H1 (cell line): ENCODE measurements around the gene DFFA.

ENCODE experiments used
- ATF2 ChIP-seq: IDR thresholded peaks from 2 replicates; pipeline ENCODE4 v1.6.1; 2012; ENCODE audit warnings: low read length, inconsistent platforms
- CEBPB ChIP-seq: IDR thresholded peaks from 2 replicates; pipeline ENCODE4 v1.6.1; 2012; ENCODE audit warnings: low read depth, low read length
- CTCF ChIP-seq, 3 experiments: IDR thresholded peaks; 1 replicate in 2 of 3; 2 replicates in 1 of 3; pipeline versions ENCODE4 v1.5.1 to v1.6.1; 2011; ENCODE audit warnings: low read length in 3 of 3, mild to moderate bottlenecking in 3 of 3, inconsistent platforms in 2 of 3, low read depth in 1 of 3, moderate library complexity in 1 of 3; ENCODE audit not compliant: insufficient read depth in 1 of 3; ENCODE audit errors: control extremely low read depth in 1 of 3
- EGR1 ChIP-seq: IDR thresholded peaks from 2 replicates; pipeline ENCODE4 v1.6.1; 2011; ENCODE audit warnings: low read depth, low read length, borderline replicate concordance
- GABPA ChIP-seq: IDR thresholded peaks from 2 replicates; pipeline ENCODE4 v1.6.1; 2011; ENCODE audit warnings: mild to moderate bottlenecking, low read length, moderate library complexity, borderline replicate concordance; ENCODE audit not compliant: insufficient read depth
- HDAC2 ChIP-seq, 2 experiments: fragments of 300-600 bp in 1 of 2; sonication (generic) in 1 of 2; IDR thresholded peaks; 2 replicates each; pipeline ENCODE4 v1.6.1; 2011 to 2012; ENCODE audit warnings: low read depth in 2 of 2, low read length in 2 of 2, mild to moderate bottlenecking in 2 of 2, moderate library complexity in 2 of 2, borderline replicate concordance in 1 of 2, inconsistent platforms in 1 of 2
- MAX ChIP-seq: IDR thresholded peaks from 2 replicates; pipeline ENCODE4 v1.6.1; 2012; ENCODE audit warnings: inconsistent platforms
- POLR2A ChIP-seq, 2 experiments: IDR thresholded peaks; 1 replicate in 1 of 2; 2 replicates in 1 of 2; pipeline ENCODE4 v1.6.1; 2011; ENCODE audit warnings: low read depth in 2 of 2, low read length in 2 of 2, mild to moderate bottlenecking in 2 of 2; ENCODE audit errors: control extremely low read depth in 1 of 2
- POLR2AphosphoS5 ChIP-seq: IDR thresholded peaks from 2 replicates; pipeline ENCODE4 v1.6.1; 2011; ENCODE audit warnings: low read depth, low read length
- RAD21 ChIP-seq, 2 experiments: IDR thresholded peaks in 1 of 2; conservative IDR thresholded peaks in 1 of 2; 2 replicates each; pipeline ENCODE4 v1.6.1; 2011; ENCODE audit warnings: low read depth in 2 of 2, low read length in 2 of 2, improper control_type of control experiment in 1 of 2, inconsistent platforms in 1 of 2, mild to moderate bottlenecking in 1 of 2, moderate library complexity in 1 of 2
- SP2 ChIP-seq: IDR thresholded peaks from 2 replicates; pipeline ENCODE4 v1.6.1; 2012; ENCODE audit warnings: mild to moderate bottlenecking, low read length, inconsistent platforms
- TAF1 ChIP-seq: IDR thresholded peaks from 2 replicates; pipeline ENCODE4 v1.6.1; 2011; ENCODE audit warnings: mild to moderate bottlenecking, low read depth, low read length

DNA sequence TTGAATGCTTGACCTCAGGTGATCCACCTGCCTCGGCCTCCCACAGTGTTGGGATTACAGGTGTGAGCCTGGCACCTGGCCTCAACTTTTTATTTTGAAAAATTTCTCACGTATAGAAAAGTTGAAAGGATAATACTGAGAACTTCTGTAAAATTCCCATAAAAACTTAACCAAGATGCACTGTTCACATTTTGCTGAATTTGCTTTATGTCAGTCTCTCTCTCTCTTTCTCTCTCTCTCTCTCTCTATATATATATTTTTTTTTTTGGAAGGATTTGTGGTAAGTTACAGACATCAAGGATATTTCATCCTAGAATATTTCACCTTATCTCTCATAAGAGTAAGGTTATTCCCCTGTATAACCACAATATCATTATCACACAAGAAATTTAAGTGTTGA is 8.3 kb upstream of the DFFA start:
- TF ChIP-seq RAD21 (IDR thresholded peaks at IDR 0.05 in 1 of 2, conservative IDR thresholded peaks at IDR 0.05 in 1 of 2; ENCODE audit: low read depth in 2 of 2, low read length in 2 of 2): no peak
- TF ChIP-seq CTCF (IDR thresholded peaks at IDR 0.05; ENCODE audit: control extremely low read depth in 1 of 3, insufficient read depth in 1 of 3, low read depth in 1 of 3, low read length in 3 of 3): no peak
- no peak for TF ChIP-seq TAF1
- no peak for TF ChIP-seq POLR2A (IDR thresholded peaks at IDR 0.05; ENCODE audit: control extremely low read depth in 1 of 2, low read depth in 2 of 2, low read length in 2 of 2)
- no peak for TF ChIP-seq MAX
- TF ChIP-seq CEBPB: no peak
- no peak for TF ChIP-seq POLR2AphosphoS5
- TF ChIP-seq EGR1: no peak
- no peak for TF ChIP-seq HDAC2 (IDR thresholded peaks at IDR 0.05; ENCODE audit: borderline replicate concordance in 1 of 2, low read depth in 2 of 2, low read length in 2 of 2)
- no peak for TF ChIP-seq SP2
- TF ChIP-seq GABPA: no peak
- TF ChIP-seq ATF2: no peak
